SKM-1 treated with dmso at 0.1 percent for 144 hours (cell line): ENCODE results near the gene MLPH.
"Not testable (repeated sequence)": the region's sequence is repeated elsewhere in the genome, so short reads cannot be mapped to it uniquely, and the experiment has no call there.

Experiments used
- DNase-seq: peaks from one replicate; lab custom pipeline; 2025; ENCODE audit not compliant: unreplicated experiment; lab: John Stamatoyannopoulos, UW

The MLPH gene

DNA sequence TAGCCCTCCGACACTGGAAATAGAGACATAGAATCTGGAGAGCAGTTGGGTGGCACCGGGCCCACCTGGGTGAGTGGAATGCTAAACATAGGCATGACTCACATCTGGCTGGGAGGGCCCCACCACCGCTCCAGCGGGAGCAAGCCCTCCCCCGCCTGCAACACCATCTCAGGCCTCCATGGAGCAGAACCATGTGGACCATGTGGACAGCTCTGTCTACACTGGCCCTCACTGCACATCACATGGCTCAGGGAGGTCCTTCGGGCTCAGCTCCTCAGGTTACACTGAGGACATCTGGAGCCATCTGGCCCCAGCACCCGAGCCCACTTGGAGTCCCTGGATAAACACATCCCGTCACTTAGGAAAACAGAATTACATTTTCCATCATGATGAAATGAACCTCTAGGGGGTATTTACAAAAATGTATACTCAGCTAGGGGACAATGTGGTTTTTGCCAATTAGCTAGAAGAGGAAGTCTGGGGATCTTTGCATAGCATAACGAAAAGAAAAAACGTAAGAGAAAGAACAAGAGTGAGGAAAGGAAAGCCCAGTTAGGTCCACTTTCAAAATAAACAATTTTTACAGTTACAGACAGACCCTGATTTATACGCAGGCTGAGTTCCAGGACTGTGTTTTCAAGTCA, 30.7 kb upstream of the MLPH start:
- peak; percentile 36 for DNase-seq

DNA sequence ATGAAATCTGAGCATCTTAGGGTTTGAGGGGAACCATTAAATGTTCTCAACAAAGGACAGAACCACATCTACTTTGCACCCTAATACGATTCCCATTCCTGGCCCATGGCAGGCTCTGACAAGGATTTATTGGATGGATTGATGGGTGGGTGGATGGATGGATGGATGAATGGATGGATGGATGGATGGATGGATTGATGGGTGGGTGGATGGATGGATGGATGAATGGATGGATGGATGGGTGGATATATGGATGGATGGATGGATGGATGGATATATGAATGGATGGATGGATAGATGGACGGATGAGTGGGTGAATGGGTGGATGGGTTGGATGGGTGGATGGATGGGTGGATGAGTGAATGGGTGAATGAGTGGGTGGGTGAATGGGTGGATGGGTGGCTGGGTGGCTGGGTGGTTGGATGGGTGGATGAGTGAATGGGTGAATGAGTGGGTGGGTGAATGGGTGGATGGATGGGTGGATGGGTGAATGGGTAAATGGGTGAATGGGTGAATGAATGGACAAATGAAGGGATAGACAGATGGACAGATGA, 29.6 kb upstream of the MLPH start:
- DNase-seq = no peak

GRCh38 chr2:237458519-237458918, 28.5 kb upstream of the MLPH start:
- no peak for DNase-seq

- DNase-seq = no peak
These were observed 27.8 kb upstream of the MLPH start for GRCh38 chr2:237459226-237459625.

GRCh38 chr2:237459741-237460174, 27.3 kb upstream of the MLPH start:
- no peak for DNase-seq

GRCh38 chr2:237464757-237465391, 22.2 kb upstream of the MLPH start:
- no peak for DNase-seq

DNA sequence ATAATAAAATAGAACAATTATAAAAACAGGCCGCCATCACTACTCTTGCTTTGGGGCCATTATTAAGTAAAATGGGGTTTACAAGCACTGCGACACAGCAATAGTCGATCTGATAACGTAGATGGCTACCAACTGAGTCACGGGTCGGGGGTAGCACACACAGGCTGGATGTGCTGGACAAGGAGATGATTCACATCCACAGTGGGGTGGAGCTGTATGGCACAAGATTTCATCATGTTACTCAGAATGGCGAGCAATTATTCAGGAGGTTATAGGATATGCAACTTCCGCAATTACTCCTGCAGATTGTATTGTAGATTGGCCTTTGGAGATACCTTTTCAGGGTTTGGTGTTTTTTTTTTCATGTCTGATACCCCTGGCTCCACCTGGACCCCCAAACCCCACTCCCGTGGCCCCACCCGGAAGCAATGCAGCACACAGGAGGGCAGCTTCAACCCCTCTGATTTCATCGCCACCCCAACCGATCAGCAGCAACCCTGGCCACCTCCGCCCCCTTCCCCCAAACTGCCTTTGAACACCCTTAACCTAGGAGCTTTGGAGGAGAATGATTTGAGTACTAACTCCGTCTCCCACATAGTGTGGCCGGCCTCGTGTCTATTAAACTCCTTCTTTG, 21.4 kb upstream of the MLPH start:
- no peak for DNase-seq

GRCh38 chr2:237466211-237466610, 20.8 kb upstream of the MLPH start:
- no peak for DNase-seq

DNA sequence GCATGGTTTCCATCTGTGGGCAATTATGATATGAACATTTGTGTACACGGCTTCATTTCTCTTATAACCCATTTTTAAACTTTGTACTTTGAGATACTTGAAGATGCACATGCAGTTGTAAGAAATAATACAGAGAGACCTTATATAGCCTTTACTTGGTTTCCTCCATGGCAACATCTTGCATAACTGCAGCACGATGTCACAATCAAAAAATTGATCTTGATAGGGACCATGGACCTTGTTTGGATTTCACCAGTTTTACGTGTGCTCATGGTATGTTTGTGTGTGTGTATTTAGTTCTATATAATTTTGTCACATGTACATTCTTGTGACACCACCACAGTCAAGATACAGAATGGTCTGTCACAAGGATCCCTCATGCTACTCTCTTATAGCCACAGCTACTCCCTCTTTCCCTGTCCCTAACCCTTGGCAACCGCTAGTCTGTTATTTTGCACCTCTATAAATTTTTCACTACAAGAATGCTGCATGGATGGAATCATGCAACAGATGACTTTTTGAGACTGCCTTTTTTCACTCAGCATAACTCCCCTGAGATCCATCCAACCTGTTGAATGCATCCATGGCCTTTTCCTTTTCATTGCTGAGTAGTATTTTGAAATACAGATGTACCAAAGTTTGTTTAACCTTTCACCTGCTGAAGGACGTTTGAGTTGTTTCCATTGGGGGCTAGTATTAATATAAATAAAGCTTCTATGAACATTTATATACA, 19.4 kb upstream of the MLPH start:
- DNase-seq = no peak

GRCh38 chr2:237469410-237469809, 17.6 kb upstream of the MLPH start:
- DNase-seq = not testable (repeated sequence)

DNA sequence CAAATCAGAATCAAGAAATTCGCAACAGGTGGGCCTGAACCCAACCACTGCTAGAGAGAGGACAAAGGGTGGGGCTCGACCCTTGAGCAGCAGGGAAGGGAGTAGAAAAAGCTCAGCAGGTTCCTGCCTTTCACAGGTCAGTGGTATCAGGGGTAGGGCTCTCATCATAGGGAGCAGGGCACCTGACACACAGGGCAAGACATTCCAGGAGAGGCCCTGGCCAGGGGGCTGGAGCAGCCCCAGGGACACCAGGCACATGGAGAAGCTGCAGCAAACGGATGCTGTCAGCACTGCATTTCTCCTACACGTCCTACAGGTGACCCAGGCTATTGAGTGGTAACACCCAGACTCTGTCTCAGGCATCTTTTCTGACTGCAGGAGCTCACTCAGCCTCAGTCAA, 17.2 kb upstream of the MLPH start:
- DNase-seq = no peak

DNA sequence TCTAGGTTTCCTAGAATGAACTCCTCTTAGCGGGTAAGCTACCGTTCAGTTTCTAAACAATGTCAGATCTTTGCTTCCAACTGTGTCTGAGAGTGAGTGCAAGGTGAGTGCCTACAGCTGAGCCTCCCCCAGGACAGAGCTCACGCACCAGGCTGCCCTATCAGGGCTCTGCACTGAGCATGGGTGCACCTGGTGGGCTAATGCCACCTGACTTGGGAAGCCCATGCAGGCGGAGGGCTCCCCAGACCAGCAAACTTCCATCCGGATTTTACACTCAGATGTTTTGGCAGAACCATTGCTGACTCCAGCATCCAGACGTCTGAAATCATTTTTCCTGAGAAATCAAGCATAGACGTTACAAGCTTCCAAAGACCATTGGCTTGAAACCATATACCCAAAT, 16.1 kb upstream of the MLPH start:
- DNase-seq = no peak

DNA sequence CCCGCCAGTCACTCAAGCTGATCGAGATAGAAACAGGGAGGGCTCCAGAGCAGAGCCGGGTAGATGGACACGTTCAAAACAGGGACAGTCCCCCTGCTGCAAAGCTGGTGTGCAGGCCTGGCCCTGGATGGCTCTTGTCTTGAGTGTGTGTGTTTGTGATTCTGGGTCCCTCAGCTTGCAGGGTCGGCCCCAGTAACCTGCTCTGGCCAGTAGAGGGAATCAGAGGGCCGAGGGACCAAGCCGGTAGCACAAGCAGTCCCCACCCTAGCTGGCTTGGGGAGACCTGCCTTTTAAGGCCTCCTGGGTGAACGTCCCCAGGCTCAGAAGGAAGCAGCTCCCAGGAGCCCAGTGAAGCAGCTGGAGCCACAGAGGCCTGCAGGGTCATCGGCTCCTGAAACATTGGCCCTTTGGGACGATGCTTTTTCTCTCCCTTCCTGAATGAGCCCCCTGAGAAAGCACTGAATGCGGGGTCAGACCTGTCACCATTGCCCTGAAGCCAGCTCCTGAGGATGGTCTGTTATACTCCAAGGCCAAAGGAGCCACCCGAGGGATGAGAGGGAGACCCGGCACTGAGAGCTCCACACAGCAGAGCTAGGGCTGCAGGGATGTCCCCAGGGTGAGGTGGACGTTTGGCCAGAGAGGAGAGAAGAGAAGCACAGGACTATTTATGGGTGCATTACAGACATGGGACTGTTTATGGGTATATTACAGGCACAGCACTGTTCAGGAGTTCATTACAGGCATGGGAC, 15.4 kb upstream of the MLPH start:
- peak; percentile 30 for DNase-seq

DNA sequence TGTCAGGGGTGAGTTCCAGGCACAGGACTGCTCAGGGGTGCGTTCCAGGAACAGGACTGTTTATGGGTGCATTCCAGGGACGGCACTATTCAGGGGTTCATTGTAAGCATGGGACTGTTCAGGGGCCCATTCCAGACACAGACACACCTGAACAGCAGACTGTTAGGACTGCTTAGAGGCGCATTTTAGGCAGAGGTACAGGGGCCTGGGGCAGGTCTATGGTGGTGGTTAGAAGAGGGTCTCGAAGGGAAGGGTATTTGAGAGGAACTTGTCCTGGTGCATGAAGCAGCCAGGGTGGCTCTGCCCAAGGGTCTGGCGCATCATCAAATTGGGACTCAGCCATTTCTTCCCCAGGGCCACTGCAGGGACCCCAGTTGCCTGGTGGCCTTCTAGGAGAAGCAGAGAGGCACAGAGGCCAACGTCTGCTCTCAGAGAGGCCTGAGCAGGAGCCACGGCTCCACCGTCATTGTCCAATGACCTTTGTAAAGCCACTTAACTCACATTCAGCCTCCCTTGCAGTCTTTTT, 14.8 kb upstream of the MLPH start:
- DNase-seq = no peak

- no peak for DNase-seq
These were observed 13.9 kb upstream of the MLPH start for GRCh38 chr2:237472909-237473877.

GRCh38 chr2:237473878-237474441, 13.1 kb upstream of the MLPH start:
- DNase-seq = no peak

- DNase-seq = no peak
These were observed 12.6 kb upstream of the MLPH start for GRCh38 chr2:237474442-237474911.

- DNase-seq = peak; percentile 45
These were observed 11.9 kb upstream of the MLPH start for GRCh38 chr2:237474931-237475703.
